Astrocyte (in vitro differentiated cells and primary cell): Measurements from ENCODE around the gene AIF1. TPM values are rescaled to one million over a fixed set of nuclear protein-coding genes. Genes with fewer than 3 reads are reported as not detected.

Source experiments
- DNase-seq: peaks from one replicate; pipeline ENCODE4 v3.0.0-alpha.2; 2010; ENCODE audit warnings: low read depth
- FAIRE-seq: peaks from 2 replicates; lab custom pipeline; 2011; peaks lifted over from hg19 to GRCh38; lab: Jason Lieb, UNC
- H2AFZ ChIP-seq: 2 replicates; pipeline ENCODE4 v1.6.0; 2012; ENCODE audit warnings: low read depth, low read length, inconsistent platforms
- H3K27ac ChIP-seq: 2 replicates; pipeline ENCODE4 v1.5.1; 2011; ENCODE audit warnings: low read depth, low read length, inconsistent platforms
- H3K27me3 ChIP-seq: 2 replicates; pipeline ENCODE4 v1.6.0; 2011; ENCODE audit warnings: low read length, inconsistent platforms; ENCODE audit not compliant: insufficient read depth
- H3K36me3 ChIP-seq: 2 replicates; pipeline ENCODE4 v1.5.1; 2011; ENCODE audit warnings: low read length, inconsistent platforms; ENCODE audit not compliant: insufficient read depth
- H3K4me1 ChIP-seq: 2 replicates; pipeline ENCODE4 v1.5.1; 2011; ENCODE audit warnings: low read length, inconsistent platforms; ENCODE audit not compliant: insufficient read depth
- H3K4me2 ChIP-seq: 2 replicates; pipeline ENCODE4 v1.6.0; 2012; ENCODE audit warnings: low read length, inconsistent platforms
- H3K4me3 ChIP-seq: 2 replicates; pipeline ENCODE4 v1.5.1; 2011; ENCODE audit warnings: low read depth, mild to moderate bottlenecking, low read length, inconsistent platforms; ENCODE audit not compliant: insufficient read depth
- H3K79me2 ChIP-seq: 2 replicates; pipeline ENCODE4 v1.6.0; 2012; ENCODE audit warnings: mild to moderate bottlenecking, low read length, inconsistent platforms; ENCODE audit not compliant: insufficient read depth
- H3K9ac ChIP-seq: 2 replicates; pipeline ENCODE4 v1.6.0; 2012; ENCODE audit warnings: mild to moderate bottlenecking, low read length, inconsistent platforms
- H3K9me3 ChIP-seq: 2 replicates; pipeline ENCODE4 v1.5.1; 2012; ENCODE audit warnings: low read depth, mild to moderate bottlenecking, low read length, inconsistent platforms; ENCODE audit not compliant: insufficient read depth
- H4K20me1 ChIP-seq: 2 replicates; pipeline ENCODE4 v1.6.0; 2012; ENCODE audit warnings: low read length, inconsistent platforms; ENCODE audit not compliant: insufficient read depth
- H3K27ac Mint-ChIP-seq: one replicate; pipeline ENCODE4 v1.8.0; 2021; ENCODE audit warnings: mild to moderate bottlenecking, mixed read lengths; ENCODE audit not compliant: unreplicated experiment
- H3K27me3 Mint-ChIP-seq: one replicate; pipeline ENCODE4 v1.8.0; 2021; ENCODE audit warnings: low read depth, mixed read lengths; ENCODE audit not compliant: unreplicated experiment
- H3K36me3 Mint-ChIP-seq: one replicate; pipeline ENCODE4 v1.8.0; 2021; ENCODE audit warnings: low read depth, mixed read lengths; ENCODE audit not compliant: unreplicated experiment
- H3K4me1 Mint-ChIP-seq: one replicate; pipeline ENCODE4 v1.8.0; 2021; ENCODE audit warnings: low read depth, mixed read lengths; ENCODE audit not compliant: unreplicated experiment
- H3K4me3 Mint-ChIP-seq: one replicate; pipeline ENCODE4 v1.8.0; 2021; ENCODE audit warnings: mild to moderate bottlenecking, moderate library complexity, mixed read lengths; ENCODE audit not compliant: unreplicated experiment
- H3K9me3 Mint-ChIP-seq: one replicate; pipeline ENCODE4 v1.8.0; 2021; ENCODE audit warnings: mild to moderate bottlenecking, mixed read lengths; ENCODE audit not compliant: unreplicated experiment
- CTCF ChIP-seq: IDR thresholded peaks from 2 replicates; pipeline ENCODE4 v1.5.1; 2011; ENCODE audit warnings: low read depth, mild to moderate bottlenecking, inconsistent platforms, low read length, moderate library complexity; ENCODE audit not compliant: insufficient read depth
- EZH2 ChIP-seq: IDR thresholded peaks from 2 replicates; pipeline ENCODE4 v1.6.1; 2012; ENCODE audit warnings: mild to moderate bottlenecking, low read length, inconsistent platforms; ENCODE audit not compliant: insufficient read depth
- total RNA-seq: library from RNA; stranded (reverse); gene quantifications from 2 replicates; pipeline ENCODE4 v1.2.1, GENCODE V29; 2021

The AIF1 gene
- total RNA-seq, 1 donor from 2014 or later, result not detected

GRCh38 chr6:31639043-31639442 is 24.0 kb downstream of the AIF1 start:
- Histone ChIP-seq H3K79me2 (no peaks in the 10 kb centered on the region), H4K20me1 (peaks cover 58% of the 10 kb centered on the region), H3K4me2 (peak overlapping the region; percentile 62), H2AFZ (no peak overlapping the region), H3K9ac (peak overlapping the region; percentile 57), H3K9me3 (no peaks in the 10 kb centered on the region), H3K27ac (peak overlapping the region; percentile 55), H3K4me1 (peaks cover 13% of the 10 kb centered on the region), H3K4me3 (no peak overlapping the region), H3K27me3 (no peaks in the 10 kb centered on the region), H3K36me3 (peaks cover 60% of the 10 kb centered on the region)
- Mint-ChIP-seq H3K9me3 (no peaks in the 10 kb centered on the region), H3K27me3 (no peaks in the 10 kb centered on the region), H3K27ac (no peak overlapping the region), H3K4me3 (peak overlapping the region; percentile 20), H3K4me1 (peaks cover 3% of the 10 kb centered on the region), H3K36me3 (peaks cover 31% of the 10 kb centered on the region)
- TF ChIP-seq CTCF (no peak), EZH2 (no peak)
- FAIRE-seq (no peak), DNase-seq (no peak)

- peaks cover 30% of the 10 kb centered on the region for H3K36me3 Mint-ChIP-seq
- H3K27ac ChIP-seq, result peak overlapping the region; percentile 55
Measured at GRCh38 chr6:31639449-31639861, 24.4 kb downstream of the AIF1 start.

More at GRCh38 chr6:31639449-31639861, 24.4 kb downstream of the AIF1 start:
- H3K79me2 ChIP-seq, result no peaks in the 10 kb centered on the region
- peaks cover 13% of the 10 kb centered on the region for H3K4me1 ChIP-seq
- H3K9me3 ChIP-seq, result no peaks in the 10 kb centered on the region
- H3K9ac ChIP-seq, result peak overlapping the region; percentile 57
- no peak overlapping the region for H3K4me3 ChIP-seq
- H3K27me3 ChIP-seq, result no peaks in the 10 kb centered on the region
- peaks cover 3% of the 10 kb centered on the region for H3K4me1 Mint-ChIP-seq
- H2AFZ ChIP-seq, result no peak overlapping the region
- H3K27me3 Mint-ChIP-seq, result no peaks in the 10 kb centered on the region
- H3K9me3 Mint-ChIP-seq, result no peaks in the 10 kb centered on the region
- peaks cover 58% of the 10 kb centered on the region for H3K36me3 ChIP-seq
- peak overlapping the region; percentile 62 for H3K4me2 ChIP-seq
- no peak overlapping the region for H3K27ac Mint-ChIP-seq
- FAIRE-seq (no peak), DNase-seq (peak; percentile 72)
- H4K20me1 ChIP-seq, result peaks cover 56% of the 10 kb centered on the region
- TF ChIP-seq CTCF, result no peak
- no peak for TF ChIP-seq EZH2
- no peak overlapping the region for H3K4me3 Mint-ChIP-seq
